Measurements from ENCODE around the gene SMAD7.
A peak's percentile ranks its signal among the peaks of the same experiment; 100 is the strongest.

The SMAD7 gene

GRCh38 chr18:48877941-48878340 lies 72.8 kb downstream of the SMAD7 start:
- no peak overlapping the region for H3K27ac ChIP-seq
- H3K4me3 ChIP-seq: no peak overlapping the region
- H3K36me3 ChIP-seq: no peaks in the 10 kb centered on the region
- no peak for TF ChIP-seq Cebpa-rat (IDR thresholded peaks at IDR 0.05)
- peak overlapping the region in 6 of 11 experiments; percentile 0 to 43 (median 22); a peak in 7 of 22 replicates for H3K4me2 ChIP-seq
- H3K4me1 ChIP-seq: peaks cover 25 to 73% (median 60%) of the 10 kb centered on the region in 10 experiments
- H3K9ac ChIP-seq: no peak overlapping the region
- H3K9me3 ChIP-seq (replicated peaks in 1 of 11): no peaks in the 10 kb centered on the region
- no peaks in the 10 kb centered on the region for H4K20me1 ChIP-seq
- H3K27me3 ChIP-seq: 0 out of 22 replicates have a peak, but pooled peaks cover 0 to 3% (median 0%) of the 10 kb centered on the region in 11 experiments

- Histone ChIP-seq H3K4me3 (no peak overlapping the region), H3K4me2 (peak overlapping the region; percentile 25 to 78 (median 61); a peak in 21 of 22 replicates), H4K20me1 (peaks cover 0 to 5% (median 0%) of the 10 kb centered on the region in 11 experiments; a peak in 1 of 22 replicates), H3K9me3 (replicated peaks in 1 of 11) (no peaks in the 10 kb centered on the region), H3K9ac (peak overlapping the region in 1 of 11 experiments; percentile 44; a peak in 1 of 22 replicates), H3K4me1 (peaks cover 39 to 87% (median 73%) of the 10 kb centered on the region in 10 experiments), H3K36me3 (no peaks in the 10 kb centered on the region), H3K27me3 (0 out of 22 replicates have a peak, but pooled peaks cover 0 to 3% (median 0%) of the 10 kb centered on the region in 11 experiments), H3K27ac (peak overlapping the region in 1 of 11 experiments; percentile 2; a peak in 1 of 22 replicates)
- no peak for TF ChIP-seq Cebpa-rat (IDR thresholded peaks at IDR 0.05)
These were observed 74.2 kb downstream of the SMAD7 start for GRCh38 chr18:48876590-48876989.

DNA sequence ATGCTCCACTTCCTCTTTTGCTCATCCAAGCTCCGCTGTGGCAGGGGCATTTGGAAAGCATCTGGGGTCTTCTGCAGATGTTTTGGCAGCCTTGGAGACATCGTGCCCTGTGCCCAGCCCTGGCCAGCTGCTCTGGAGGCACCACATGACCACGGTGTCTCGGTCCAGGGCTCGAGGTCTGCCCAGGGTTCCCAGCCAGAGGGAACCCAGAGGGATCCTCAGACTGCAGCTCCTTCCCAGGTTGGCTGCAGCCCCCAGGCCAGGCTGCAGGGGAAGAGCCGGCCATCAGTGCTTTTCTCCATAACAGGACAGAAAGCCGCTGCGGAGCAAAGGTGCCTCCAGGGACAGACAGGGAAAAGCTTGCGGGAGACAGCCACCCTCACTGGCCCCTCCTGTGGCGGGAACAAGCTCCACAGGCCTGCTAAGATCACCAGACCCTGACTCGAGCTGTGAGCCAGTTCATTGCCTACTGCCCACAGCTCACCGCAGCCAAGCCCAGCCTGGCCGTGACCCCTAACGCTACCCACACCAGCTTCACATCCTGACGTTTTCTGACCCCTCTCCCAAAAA lies 74.7 kb downstream of the SMAD7 start:
- Histone ChIP-seq H3K36me3 (no peaks in the 10 kb centered on the region), H3K4me1 (peaks cover 38 to 85% (median 72%) of the 10 kb centered on the region in 10 experiments), H3K4me3 (no peak overlapping the region), H3K9me3 (replicated peaks in 1 of 11) (no peaks in the 10 kb centered on the region), H3K27ac (peak overlapping the region in 2 of 11 experiments; percentile 2 to 7; a peak in 1 of 22 replicates), H3K4me2 (peak overlapping the region; percentile 25 to 78 (median 61); a peak in 21 of 22 replicates), H3K27me3 (0 out of 22 replicates have a peak, but pooled peaks cover 0 to 3% (median 0%) of the 10 kb centered on the region in 11 experiments), H4K20me1 (peaks cover 0 to 5% (median 0%) of the 10 kb centered on the region in 11 experiments; a peak in 1 of 22 replicates), H3K9ac (peak overlapping the region in 1 of 11 experiments; percentile 44; a peak in 1 of 22 replicates)
- TF ChIP-seq Cebpa-rat (IDR thresholded peaks at IDR 0.05): no peak

GRCh38 chr18:48875314-48875941 lies 75.3 kb downstream of the SMAD7 start:
- TF ChIP-seq Cebpa-rat (IDR thresholded peaks at IDR 0.05): no peak

GRCh38 chr18:48874701-48875162 lies 76.0 kb downstream of the SMAD7 start:
- H3K9ac ChIP-seq: no peak overlapping the region
- H3K4me2 ChIP-seq: peak overlapping the region in 6 of 11 experiments; percentile 16 to 84 (median 25); a peak in 7 of 22 replicates
- H3K27me3 ChIP-seq: 0 out of 22 replicates have a peak, but pooled peaks cover 0 to 3% (median 0%) of the 10 kb centered on the region in 11 experiments
- H4K20me1 ChIP-seq: peaks cover 0 to 5% (median 0%) of the 10 kb centered on the region in 11 experiments; a peak in 1 of 22 replicates
- no peaks in the 10 kb centered on the region for H3K36me3 ChIP-seq
- TF ChIP-seq Cebpa-rat (IDR thresholded peaks at IDR 0.05): no peak
- H3K4me3 ChIP-seq: no peak overlapping the region
- H3K9me3 ChIP-seq (replicated peaks in 1 of 11): no peaks in the 10 kb centered on the region
- no peak overlapping the region for H3K27ac ChIP-seq
- H3K4me1 ChIP-seq: peaks cover 29 to 73% (median 60%) of the 10 kb centered on the region in 10 experiments

More at GRCh38 chr18:48875314-48875941, 75.3 kb downstream of the SMAD7 start:
- Histone ChIP-seq H3K27ac (no peak overlapping the region), H4K20me1 (peaks cover 0 to 5% (median 0%) of the 10 kb centered on the region in 11 experiments; a peak in 1 of 22 replicates), H3K4me1 (peaks cover 32 to 79% (median 66%) of the 10 kb centered on the region in 10 experiments), H3K4me2 (peak overlapping the region in 8 of 11 experiments; percentile 38 to 70 (median 62); a peak in 14 of 22 replicates), H3K36me3 (no peaks in the 10 kb centered on the region), H3K9ac (no peak overlapping the region), H3K27me3 (0 out of 22 replicates have a peak, but pooled peaks cover 0 to 3% (median 0%) of the 10 kb centered on the region in 11 experiments), H3K9me3 (replicated peaks in 1 of 11) (no peaks in the 10 kb centered on the region), H3K4me3 (no peak overlapping the region)

DNA sequence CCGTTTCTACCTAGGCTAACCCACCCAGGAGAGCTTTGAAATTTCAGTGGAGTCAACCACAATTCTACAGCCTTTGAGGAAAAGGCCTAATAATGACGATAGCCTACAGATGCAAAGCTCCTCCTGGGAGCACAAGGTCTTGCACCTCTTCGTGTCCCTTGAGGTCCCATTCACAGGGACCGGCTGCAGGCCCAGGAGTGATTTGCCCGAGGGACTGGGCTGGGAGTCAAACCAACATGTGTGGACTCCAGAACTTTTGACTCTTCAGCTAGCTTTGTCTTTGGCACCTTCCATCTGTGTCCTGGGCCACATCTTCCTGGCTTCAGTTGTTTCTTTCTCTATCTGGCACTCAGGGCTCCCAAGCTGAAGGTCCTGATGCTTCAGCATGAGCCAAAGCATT lies 76.5 kb downstream of the SMAD7 start:
- no peak for TF ChIP-seq Cebpa-rat (IDR thresholded peaks at IDR 0.05)
- Histone ChIP-seq H3K4me3 (no peak overlapping the region), H3K27ac (peak overlapping the region in 1 of 11 experiments; percentile 66; a peak in 1 of 22 replicates), H3K9me3 (replicated peaks in 1 of 11) (no peaks in the 10 kb centered on the region), H4K20me1 (peaks cover 0 to 5% (median 0%) of the 10 kb centered on the region in 11 experiments; a peak in 1 of 22 replicates), H3K9ac (no peak overlapping the region), H3K4me2 (peak overlapping the region in 8 of 11 experiments; percentile 16 to 85 (median 50); a peak in 10 of 22 replicates), H3K36me3 (no peaks in the 10 kb centered on the region), H3K4me1 (peaks cover 33 to 75% (median 63%) of the 10 kb centered on the region in 10 experiments), H3K27me3 (0 out of 22 replicates have a peak, but pooled peaks cover 0 to 3% (median 0%) of the 10 kb centered on the region in 11 experiments)

- TF ChIP-seq Cebpa-rat (IDR thresholded peaks at IDR 0.05): no peak
- H3K4me2 ChIP-seq: peak overlapping the region; percentile 49 to 85 (median 69)
- H3K27me3 ChIP-seq: 0 out of 22 replicates have a peak, but pooled peaks cover 0 to 3% (median 0%) of the 10 kb centered on the region in 11 experiments
- peak overlapping the region in 5 of 11 experiments; percentile 6 to 66 (median 25); a peak in 6 of 22 replicates for H3K27ac ChIP-seq
- peak overlapping the region in 1 of 11 experiments; percentile 25; a peak in 2 of 22 replicates for H3K9ac ChIP-seq
- H3K4me1 ChIP-seq: peaks cover 47 to 74% (median 67%) of the 10 kb centered on the region in 10 experiments
- no peaks in the 10 kb centered on the region for H3K9me3 ChIP-seq (replicated peaks in 1 of 11)
- H4K20me1 ChIP-seq: peaks cover 0 to 5% (median 0%) of the 10 kb centered on the region in 11 experiments; a peak in 1 of 22 replicates
- no peak overlapping the region for H3K4me3 ChIP-seq
- H3K36me3 ChIP-seq: no peaks in the 10 kb centered on the region
These were observed 78.3 kb downstream of the SMAD7 start for GRCh38 chr18:48872234-48873145.

All from BLaER1 treated with 17β-estradiol and CSF1 and Interleukin-3, amounts not matched to agents 10 nM and 100 nM (cell line).